ENCODE data around the gene DDO.
A peak's percentile ranks its signal among the peaks of the same experiment; 100 is the strongest.
"Not testable (repeated sequence)": the region's sequence is repeated elsewhere in the genome, so short reads cannot be mapped to it uniquely, and the experiment has no call there.

DDO gene

DNA sequence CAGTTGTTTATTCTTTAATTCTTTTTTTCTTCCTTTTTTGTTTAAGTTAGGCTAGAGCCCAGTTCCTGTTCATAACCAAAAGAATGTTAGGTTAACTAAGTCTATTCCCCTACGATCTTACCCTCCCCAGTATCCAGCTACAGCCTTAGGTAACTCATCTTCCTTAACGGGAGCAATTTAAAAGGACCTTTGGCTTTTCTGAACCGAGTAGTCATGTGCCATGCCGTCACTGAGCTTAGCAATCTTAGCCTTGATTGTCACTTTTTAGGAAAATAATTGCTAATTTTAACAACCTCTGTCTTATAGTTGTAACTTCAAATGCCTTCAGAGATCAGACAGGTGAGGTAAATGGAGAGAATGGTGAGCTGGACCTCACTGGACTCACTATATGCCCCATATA is 63.4 kb downstream of the DDO start:
- DNase-seq (ENCODE audit: low read depth, low spot score), result no peak
- H3K27ac ChIP-seq, result no peak overlapping the region

DNA sequence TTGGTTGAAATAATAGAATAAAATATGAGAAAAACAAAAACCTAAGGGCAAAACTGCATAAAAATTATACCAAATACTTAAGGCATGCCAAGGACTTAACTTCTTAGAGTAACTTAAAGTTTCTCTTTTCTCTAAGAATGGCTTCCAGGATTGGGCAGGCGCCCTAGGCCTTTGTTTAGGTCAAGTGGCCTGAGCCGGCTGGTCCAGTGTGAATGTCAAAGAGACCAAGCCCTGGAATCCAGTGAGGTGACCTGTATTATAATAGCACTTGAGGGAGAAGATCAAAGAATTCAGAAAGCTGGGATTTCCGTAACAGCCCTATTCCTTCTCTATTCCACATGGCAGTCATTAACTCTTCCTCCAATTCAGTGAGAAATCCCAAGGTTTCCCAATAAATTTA is 63.8 kb downstream of the DDO start:
- DNase-seq (ENCODE audit: low read depth, low spot score), result no peak
- H3K27ac ChIP-seq, result no peak overlapping the region

DNA sequence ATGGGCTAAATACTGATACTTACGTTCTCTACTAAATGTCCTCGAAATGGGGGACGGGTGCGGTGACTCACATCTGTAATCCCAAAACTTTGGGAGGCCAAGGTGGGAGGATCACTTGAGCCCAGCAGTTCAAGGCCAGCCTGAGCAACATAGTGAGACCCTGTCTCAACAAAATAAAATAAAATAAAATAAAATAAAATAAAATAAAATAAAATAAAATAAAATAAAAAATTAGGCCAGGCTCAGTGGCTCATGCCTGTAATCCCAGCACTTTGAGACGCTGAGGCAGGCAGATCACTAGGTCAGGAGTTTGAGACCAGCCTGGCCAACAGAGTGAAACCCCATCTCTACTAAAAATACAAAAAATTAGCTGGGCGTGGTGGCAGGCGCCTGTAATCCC is 64.8 kb downstream of the DDO start:
- not testable (repeated sequence) for H3K27ac ChIP-seq; DNase-seq (ENCODE audit: low read depth, low spot score)

DNA sequence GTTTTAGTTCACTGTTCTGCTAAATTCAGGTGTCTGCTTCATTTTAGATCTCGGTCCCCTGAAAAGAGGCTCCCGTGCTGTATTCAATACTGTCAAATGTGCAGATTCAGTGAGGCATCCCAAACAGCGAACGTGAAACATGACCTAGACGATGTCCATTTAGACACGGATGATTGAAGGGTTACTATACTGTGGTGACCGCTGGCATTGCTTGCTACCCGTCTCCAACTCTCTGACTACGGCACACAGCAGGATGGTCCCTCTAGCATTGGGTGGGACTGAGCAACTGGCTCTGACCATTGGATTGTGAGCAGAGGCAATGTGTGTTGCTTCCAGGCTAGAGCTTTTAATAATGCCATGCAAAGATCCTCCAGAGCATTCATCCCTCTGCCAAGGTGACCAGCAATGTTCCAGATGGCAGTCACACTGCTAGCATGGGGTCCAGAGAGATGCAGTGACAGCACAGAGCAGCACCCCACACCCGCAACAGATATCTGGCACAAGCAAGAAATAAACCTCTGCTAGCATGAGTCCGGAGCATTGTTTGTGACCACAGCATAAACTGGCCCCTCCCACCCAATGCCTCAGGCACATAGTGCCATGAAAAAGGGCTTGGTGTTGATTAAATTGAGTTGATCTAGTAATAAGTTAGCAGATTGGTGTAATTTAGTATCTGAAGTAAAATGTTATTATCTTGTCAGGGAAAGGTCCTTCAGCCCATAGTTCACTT is 66.2 kb downstream of the DDO start:
- no peak overlapping the region for H3K27ac ChIP-seq
- DNase-seq (ENCODE audit: low read depth, low spot score), result no peak

DNA sequence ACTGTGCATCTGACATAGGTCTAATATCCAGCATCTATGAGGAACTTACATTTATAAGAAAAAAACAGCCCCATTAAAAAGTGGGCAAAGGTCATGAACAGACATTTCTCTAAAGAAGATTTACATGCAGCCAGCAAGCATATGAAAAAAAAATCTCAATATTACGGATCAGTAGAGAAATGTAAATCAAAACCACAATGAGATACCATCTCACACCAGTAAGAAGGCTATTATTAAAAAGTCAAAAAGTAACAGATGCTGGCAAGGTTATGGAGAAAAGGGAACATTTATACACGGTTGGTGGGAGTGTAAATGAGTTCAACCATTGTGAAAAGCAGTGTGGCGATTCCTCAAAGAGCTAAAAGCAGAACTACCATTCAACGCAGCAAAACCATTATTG is 70.3 kb downstream of the DDO start:
- DNase-seq (ENCODE audit: low read depth, low spot score), result no peak
- H3K27ac ChIP-seq, result no peak overlapping the region

DNA sequence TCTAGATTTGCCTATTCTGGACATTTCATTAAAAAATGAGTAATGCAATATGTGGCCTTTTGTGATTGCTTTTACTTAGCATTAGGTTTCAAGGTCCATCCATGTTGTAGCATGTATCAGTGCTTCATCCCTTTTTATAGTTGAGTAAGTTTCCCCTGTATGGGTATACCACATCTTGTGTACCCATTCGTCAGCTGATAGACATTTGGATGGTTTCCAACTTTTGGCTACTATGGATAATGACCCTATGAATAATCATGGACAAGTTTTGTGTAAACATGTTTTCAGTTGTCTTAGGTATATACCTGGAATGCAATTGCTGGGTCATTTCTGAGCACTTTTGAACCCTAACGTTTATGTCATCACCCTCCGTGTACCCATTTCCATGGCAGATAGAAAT is 72.6 kb downstream of the DDO start:
- DNase-seq (ENCODE audit: low read depth, low spot score), result peak; percentile 10
- no peak overlapping the region for H3K27ac ChIP-seq

All from epithelial cell of prostate (primary cell).